HG03469 (cell line): ENCODE measurements around the gene ALOX5AP.

Source experiments
- ATAC-seq: cut with Tn5 transposase; IDR thresholded peaks from one replicate; pipeline ENCODE4 v1.9.1; 2021; ENCODE audit warnings: mild to moderate bottlenecking, moderate library complexity, moderate number of reproducible peaks; ENCODE audit not compliant: unreplicated experiment

The ALOX5AP gene

GRCh38 chr13:30735025-30735871, at the start of gene ALOX5AP:
ALOX5AP (plus strand) TSS chr13:30735543; CDS start chr13:30735606, 63 bp downstream.
- ATAC-seq, result peak; percentile 49

GRCh38 chr13:30685987-30686386, 49.4 kb upstream of the ALOX5AP start:
- ATAC-seq, result no peak

GRCh38 chr13:30687601-30688000, 47.7 kb upstream of the ALOX5AP start:
- ATAC-seq, result no peak

- ATAC-seq, result no peak
Measured at GRCh38 chr13:30689752-30690151, 45.6 kb upstream of the ALOX5AP start.

- ATAC-seq, result peak; percentile 65
Measured at GRCh38 chr13:30690282-30691188, 44.8 kb upstream of the ALOX5AP start.

GRCh38 chr13:30692113-30692512, 43.2 kb upstream of the ALOX5AP start:
- no peak for ATAC-seq

GRCh38 chr13:30696278-30697176, 38.8 kb upstream of the ALOX5AP start:
- no peak for ATAC-seq

GRCh38 chr13:30697177-30697953, 38.0 kb upstream of the ALOX5AP start:
- ATAC-seq, result no peak

GRCh38 chr13:30697996-30698401, 37.3 kb upstream of the ALOX5AP start:
- ATAC-seq, result no peak

GRCh38 chr13:30698488-30699005, 36.8 kb upstream of the ALOX5AP start:
- no peak for ATAC-seq

GRCh38 chr13:30700364-30700763, 35.0 kb upstream of the ALOX5AP start:
- ATAC-seq, result no peak

GRCh38 chr13:30702006-30702405, 33.3 kb upstream of the ALOX5AP start:
- ATAC-seq, result no peak

- no peak for ATAC-seq
Measured at GRCh38 chr13:30704596-30704995, 30.7 kb upstream of the ALOX5AP start.

GRCh38 chr13:30705680-30706079, 29.7 kb upstream of the ALOX5AP start:
- ATAC-seq, result no peak

- no peak for ATAC-seq
Measured at GRCh38 chr13:30708541-30708940, 26.8 kb upstream of the ALOX5AP start.

- no peak for ATAC-seq
Measured at GRCh38 chr13:30710442-30710841, 24.9 kb upstream of the ALOX5AP start.

GRCh38 chr13:30711375-30711774, 24.0 kb upstream of the ALOX5AP start:
- ATAC-seq, result no peak

GRCh38 chr13:30711837-30712236, 23.5 kb upstream of the ALOX5AP start:
- ATAC-seq, result no peak
